ENCODE measurements around the gene ANTXRL.

DNA sequence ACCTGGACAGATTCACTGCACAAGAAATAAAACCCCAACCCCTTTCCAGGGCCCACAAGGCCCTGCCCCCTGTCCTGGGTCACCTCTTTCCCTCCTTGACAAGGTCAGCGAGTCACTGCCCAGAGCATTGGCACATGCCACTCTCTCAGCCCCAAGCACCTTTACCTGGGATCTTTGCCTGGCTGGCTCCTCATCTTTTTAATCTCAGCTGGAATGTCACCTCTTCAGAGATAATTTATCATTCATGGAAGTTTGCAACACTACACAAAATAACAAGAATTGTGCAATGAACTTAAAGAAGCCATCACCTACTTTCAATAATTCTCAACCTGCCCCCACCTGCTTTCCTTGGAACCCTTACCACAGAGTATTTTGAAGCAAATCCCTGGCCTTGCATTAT, 19.2 kb downstream of the ANTXRL start:
- TF ChIP-seq, protein P1, sequence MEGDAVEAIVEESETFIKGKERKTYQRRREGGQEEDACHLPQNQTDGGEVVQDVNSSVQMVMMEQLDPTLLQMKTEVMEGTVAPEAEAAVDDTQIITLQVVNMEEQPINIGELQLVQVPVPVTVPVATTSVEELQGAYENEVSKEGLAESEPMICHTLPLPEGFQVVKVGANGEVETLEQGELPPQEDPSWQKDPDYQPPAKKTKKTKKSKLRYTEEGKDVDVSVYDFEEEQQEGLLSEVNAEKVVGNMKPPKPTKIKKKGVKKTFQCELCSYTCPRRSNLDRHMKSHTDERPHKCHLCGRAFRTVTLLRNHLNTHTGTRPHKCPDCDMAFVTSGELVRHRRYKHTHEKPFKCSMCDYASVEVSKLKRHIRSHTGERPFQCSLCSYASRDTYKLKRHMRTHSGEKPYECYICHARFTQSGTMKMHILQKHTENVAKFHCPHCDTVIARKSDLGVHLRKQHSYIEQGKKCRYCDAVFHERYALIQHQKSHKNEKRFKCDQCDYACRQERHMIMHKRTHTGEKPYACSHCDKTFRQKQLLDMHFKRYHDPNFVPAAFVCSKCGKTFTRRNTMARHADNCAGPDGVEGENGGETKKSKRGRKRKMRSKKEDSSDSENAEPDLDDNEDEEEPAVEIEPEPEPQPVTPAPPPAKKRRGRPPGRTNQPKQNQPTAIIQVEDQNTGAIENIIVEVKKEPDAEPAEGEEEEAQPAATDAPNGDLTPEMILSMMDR (IDR thresholded peaks at IDR 0.05 in 2 of 3, conservative IDR thresholded peaks at IDR 0.05 in 1 of 3; ENCODE audit: control insufficient read depth in 2 of 3, extremely low read depth in 1 of 3, insufficient read depth in 1 of 3, low read depth in 3 of 3, low read length in 3 of 3) = no peak
- TF ChIP-seq YBX1 (IDR thresholded peaks at IDR 0.05) (no peak), SRF (IDR thresholded peaks at IDR 0.05; ENCODE audit: low read depth in 2 of 2, low read length in 2 of 2) (no peak), KLF5 (IDR thresholded peaks at IDR 0.05; ENCODE audit: partially characterized antibody) (no peak), HCFC1 (IDR thresholded peaks at IDR 0.05; ENCODE audit: low read length) (no peak), ESRRA (IDR thresholded peaks at IDR 0.05; ENCODE audit: low read length) (no peak), NRF1 (conservative IDR thresholded peaks at IDR 0.05; ENCODE audit: low read depth, low read length) (no peak), TCF7 (IDR thresholded peaks at IDR 0.05; ENCODE audit: borderline replicate concordance) (no peak), RFX5 (IDR thresholded peaks at IDR 0.05; ENCODE audit: low read depth, low read length) (no peak)
